Suprapubic skin (tissue), 4 donors: ENCODE data around the gene CYP39A1. TPM values are rescaled to one million over a fixed set of nuclear protein-coding genes. Genes with fewer than 3 reads are reported as not detected.

Experiments
- DNase-seq, 2 donors: peaks; one replicate each; pipeline ENCODE4 v3.0.0-alpha.2; 2019; ENCODE audit warnings: low spot score in 2 of 2
- H3K27ac ChIP-seq: fragments of 200-600 bp; sonication (generic); one replicate; pipeline ENCODE4 v1.5.1; 2019
- H3K27me3 ChIP-seq: fragments of 200-600 bp; sonication (generic); one replicate; pipeline ENCODE4 v1.5.1; 2019
- H3K36me3 ChIP-seq: fragments of 200-600 bp; sonication (generic); one replicate; pipeline ENCODE4 v1.5.1; 2019
- H3K4me1 ChIP-seq: fragments of 200-600 bp; sonication (generic); one replicate; pipeline ENCODE4 v1.5.1; 2019
- H3K4me3 ChIP-seq: fragments of 200-600 bp; sonication (generic); one replicate; pipeline ENCODE4 v1.5.1; 2019; ENCODE audit warnings: mild to moderate bottlenecking
- H3K9me3 ChIP-seq: fragments of 200-600 bp; sonication (generic); one replicate; pipeline ENCODE4 v1.5.1; 2019
- EP300 ChIP-seq: sonication (generic); formaldehyde crosslinking; IDR thresholded peaks from one replicate; pipeline ENCODE4 v1.6.1; 2017; ENCODE audit warnings: antibody characterized with exemption
- POLR2A ChIP-seq, 2 donors: fragments of 450-650 bp; IDR thresholded peaks; one replicate each; pipeline ENCODE4 v1.6.1; 2017; ENCODE audit warnings: antibody characterized with exemption in 2 of 2, mild to moderate bottlenecking in 2 of 2, moderate library complexity in 2 of 2
- POLR2AphosphoS5 ChIP-seq, 3 donors: sonication (generic); formaldehyde crosslinking; IDR thresholded peaks; one replicate each; pipeline ENCODE4 v1.6.1; 2017; ENCODE audit warnings: antibody characterized with exemption in 3 of 3
- WGBS: methylation state at CpG from one replicate; pipeline ENCODE4 v1.1.5; 2018; 5-methylcytosine and 5-hydroxymethylcytosine counted together
- total RNA-seq, 4 donors: library from RNA; depleted of rRNA; stranded (reverse); fragments of >200 nt; gene quantifications; one replicate each; pipeline ENCODE4 v1.1.0, GENCODE V29; 2016
- TF ChIP-seq, protein P1 (sequence below), 2 donors: fragments of 200-600 bp in 1 of 2; fragments of 450-650 bp in 1 of 2; sonication (generic) in 1 of 2; IDR thresholded peaks; one replicate each; pipeline ENCODE4 v1.5.1; 2016 to 2019; ENCODE audit warnings: antibody characterized with exemption in 2 of 2, mild to moderate bottlenecking in 1 of 2, moderate library complexity in 1 of 2

Gene CYP39A1
- total RNA-seq, 4 donors from 2014 or later = 20.0 to 46.4 (median 33.1) TPM

DNA sequence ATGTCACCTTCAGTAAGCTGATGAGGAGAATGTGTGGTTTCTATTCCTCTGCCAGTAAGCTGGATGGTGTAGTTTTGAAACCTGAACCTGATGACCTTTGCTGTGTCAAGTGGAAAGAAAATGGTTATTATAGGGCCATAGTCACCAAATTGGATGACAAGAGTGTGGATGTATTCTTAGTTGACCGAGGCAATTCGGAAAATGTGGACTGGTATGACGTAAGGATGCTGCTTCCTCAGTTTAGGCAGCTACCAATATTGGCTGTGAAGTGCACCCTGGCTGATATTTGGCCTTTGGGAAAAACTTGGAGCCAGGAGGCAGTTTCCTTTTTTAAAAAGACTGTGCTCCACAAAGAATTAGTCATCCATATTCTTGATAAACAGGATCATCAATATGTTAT lies 37.0 kb upstream of the CYP39A1 start:
- Histone ChIP-seq H3K27ac (no peak overlapping the region), H3K4me1 (no peaks in the 10 kb centered on the region), H3K9me3 (no peaks in the 10 kb centered on the region), H3K4me3 (no peak overlapping the region), H3K27me3 (no peaks in the 10 kb centered on the region), H3K36me3 (no peaks in the 10 kb centered on the region)
- 80% methylated on average over 3 of the region's 3 CpGs for WGBS
- TF ChIP-seq EP300 (no peak), POLR2A (IDR thresholded peaks at IDR 0.05) (no peak), POLR2AphosphoS5 (IDR thresholded peaks at IDR 0.05) (no peak)
- TF ChIP-seq, protein P1, sequence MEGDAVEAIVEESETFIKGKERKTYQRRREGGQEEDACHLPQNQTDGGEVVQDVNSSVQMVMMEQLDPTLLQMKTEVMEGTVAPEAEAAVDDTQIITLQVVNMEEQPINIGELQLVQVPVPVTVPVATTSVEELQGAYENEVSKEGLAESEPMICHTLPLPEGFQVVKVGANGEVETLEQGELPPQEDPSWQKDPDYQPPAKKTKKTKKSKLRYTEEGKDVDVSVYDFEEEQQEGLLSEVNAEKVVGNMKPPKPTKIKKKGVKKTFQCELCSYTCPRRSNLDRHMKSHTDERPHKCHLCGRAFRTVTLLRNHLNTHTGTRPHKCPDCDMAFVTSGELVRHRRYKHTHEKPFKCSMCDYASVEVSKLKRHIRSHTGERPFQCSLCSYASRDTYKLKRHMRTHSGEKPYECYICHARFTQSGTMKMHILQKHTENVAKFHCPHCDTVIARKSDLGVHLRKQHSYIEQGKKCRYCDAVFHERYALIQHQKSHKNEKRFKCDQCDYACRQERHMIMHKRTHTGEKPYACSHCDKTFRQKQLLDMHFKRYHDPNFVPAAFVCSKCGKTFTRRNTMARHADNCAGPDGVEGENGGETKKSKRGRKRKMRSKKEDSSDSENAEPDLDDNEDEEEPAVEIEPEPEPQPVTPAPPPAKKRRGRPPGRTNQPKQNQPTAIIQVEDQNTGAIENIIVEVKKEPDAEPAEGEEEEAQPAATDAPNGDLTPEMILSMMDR (IDR thresholded peaks at IDR 0.05) = no peak
- DNase-seq = no peak

DNA sequence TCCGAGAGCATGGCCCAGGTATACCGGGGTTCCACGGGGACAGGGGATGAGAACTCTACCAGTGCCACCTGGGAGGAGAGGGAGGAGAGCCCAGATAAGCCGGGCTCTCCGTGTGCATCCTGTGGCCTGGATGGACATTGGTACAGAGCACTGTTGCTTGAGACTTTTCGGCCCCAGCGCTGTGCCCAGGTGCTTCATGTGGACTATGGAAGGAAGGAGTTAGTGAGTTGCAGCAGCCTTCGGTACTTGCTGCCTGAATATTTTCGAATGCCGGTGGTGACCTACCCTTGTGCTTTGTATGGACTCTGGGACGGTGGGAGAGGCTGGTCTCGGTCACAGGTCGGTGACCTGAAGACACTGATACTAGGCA lies 36.3 kb upstream of the CYP39A1 start:
- Histone ChIP-seq H3K27me3 (no peaks in the 10 kb centered on the region), H3K4me1 (no peaks in the 10 kb centered on the region), H3K4me3 (no peak overlapping the region), H3K9me3 (no peaks in the 10 kb centered on the region), H3K36me3 (no peaks in the 10 kb centered on the region), H3K27ac (no peak overlapping the region)
- DNase-seq = no peak
- 83% methylated on average over 10 of the region's 13 CpGs for WGBS
- TF ChIP-seq, protein P1 (IDR thresholded peaks at IDR 0.05) = no peak
- TF ChIP-seq EP300 = no peak
- TF ChIP-seq POLR2AphosphoS5 (IDR thresholded peaks at IDR 0.05) = no peak
- TF ChIP-seq POLR2A (IDR thresholded peaks at IDR 0.05) = no peak

DNA sequence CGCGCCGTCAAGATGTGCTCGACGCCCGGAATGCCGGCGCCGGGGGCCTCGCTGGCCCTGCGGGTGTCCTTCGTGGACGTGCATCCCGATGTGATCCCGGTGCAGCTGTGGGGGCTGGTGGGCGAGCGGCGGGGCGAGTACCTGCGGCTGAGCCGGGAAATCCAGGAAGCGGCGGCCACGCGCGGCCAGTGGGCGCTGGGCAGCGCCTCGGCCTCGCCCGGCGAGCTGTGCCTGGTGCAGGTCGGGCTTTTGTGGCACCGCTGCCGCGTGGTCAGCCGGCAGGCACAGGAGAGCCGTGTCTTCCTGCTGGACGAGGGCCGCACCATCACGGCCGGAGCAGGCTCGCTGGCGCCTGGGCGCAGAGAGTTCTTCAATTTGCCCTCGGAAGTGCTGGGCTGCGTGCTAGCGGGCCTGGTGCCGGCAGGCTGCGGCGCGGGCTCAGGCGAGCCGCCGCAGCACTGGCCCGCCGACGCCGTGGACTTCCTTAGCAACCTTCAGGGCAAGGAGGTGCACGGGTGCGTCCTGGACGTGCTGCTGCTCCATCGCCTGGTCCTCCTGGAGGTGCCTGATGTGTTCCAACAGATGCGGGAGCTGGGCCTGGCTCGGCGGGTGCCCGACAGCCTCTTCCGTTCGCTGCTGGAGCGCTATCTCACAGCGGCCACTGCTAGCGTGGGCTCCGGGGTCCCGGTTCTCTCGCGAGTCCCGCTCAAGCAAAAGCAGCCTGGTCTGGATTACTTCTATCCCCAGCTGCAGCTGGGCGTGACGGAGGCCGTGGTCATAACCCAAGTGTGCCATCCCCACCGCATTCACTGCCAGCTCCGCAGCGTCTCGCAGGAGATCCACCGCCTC lies 35.7 kb upstream of the CYP39A1 start:
- H3K4me3 ChIP-seq = no peak overlapping the region
- no peak for DNase-seq
- no peaks in the 10 kb centered on the region for H3K36me3 ChIP-seq
- no peaks in the 10 kb centered on the region for H3K9me3 ChIP-seq
- 94% methylated on average over 39 of the region's 85 CpGs for WGBS
- H3K27me3 ChIP-seq = no peaks in the 10 kb centered on the region
- TF ChIP-seq POLR2A (IDR thresholded peaks at IDR 0.05) (no peak), POLR2AphosphoS5 (IDR thresholded peaks at IDR 0.05) (no peak), EP300 (no peak)
- TF ChIP-seq, protein P1 (IDR thresholded peaks at IDR 0.05) = no peak
- H3K4me1 ChIP-seq = no peaks in the 10 kb centered on the region
- H3K27ac ChIP-seq = no peak overlapping the region

DNA sequence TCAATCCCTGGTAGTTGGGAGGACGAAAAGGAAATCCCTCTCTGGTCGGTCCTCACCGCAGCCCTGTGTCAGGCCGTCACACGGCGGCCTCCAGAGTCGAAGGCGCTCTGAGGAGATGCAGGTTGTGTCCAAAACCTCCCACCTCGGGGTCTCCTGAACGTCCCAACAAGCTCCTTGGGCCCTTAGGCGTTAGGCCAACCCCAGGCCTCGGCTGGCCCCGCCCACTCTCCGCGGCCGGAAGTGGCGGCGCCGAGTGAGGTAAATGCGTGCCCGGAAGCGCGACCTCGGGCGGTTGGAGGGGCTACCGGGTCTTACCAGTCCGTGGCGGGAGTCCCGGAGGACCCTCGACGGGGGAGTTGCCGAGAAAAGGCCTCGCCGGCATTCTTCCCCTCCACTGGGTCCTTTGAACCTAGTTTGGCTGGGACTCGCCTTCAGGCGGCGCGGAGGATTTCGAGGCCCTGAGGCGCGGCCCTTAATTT lies 35.0 kb upstream of the CYP39A1 start, which contains the start of gene TDRD6:
Gene TDRD6, plus strand, starts transcription at position 267 of the 479 bp plus-strand sequence. CDS start 244 bp downstream, outside the sequence.
- 89% methylated on average over 12 of the region's 41 CpGs for WGBS
- no peak within 1 kb of the TSS for H3K4me3 ChIP-seq
- DNase-seq = no peak
- TF ChIP-seq POLR2A (IDR thresholded peaks at IDR 0.05) (no peak), POLR2AphosphoS5 (IDR thresholded peaks at IDR 0.05) (no peak), EP300 (no peak)
- TF ChIP-seq, protein P1 (IDR thresholded peaks at IDR 0.05) = no peak
- no peak within 1 kb of the TSS for H3K27ac ChIP-seq
- H3K9me3 ChIP-seq = no peaks in the 10 kb centered on the region
- H3K27me3 ChIP-seq = no peaks in the 10 kb centered on the region
- H3K36me3 ChIP-seq = no peaks in the 10 kb centered on the region
- H3K4me1 ChIP-seq = no peaks in the 10 kb centered on the region

DNA sequence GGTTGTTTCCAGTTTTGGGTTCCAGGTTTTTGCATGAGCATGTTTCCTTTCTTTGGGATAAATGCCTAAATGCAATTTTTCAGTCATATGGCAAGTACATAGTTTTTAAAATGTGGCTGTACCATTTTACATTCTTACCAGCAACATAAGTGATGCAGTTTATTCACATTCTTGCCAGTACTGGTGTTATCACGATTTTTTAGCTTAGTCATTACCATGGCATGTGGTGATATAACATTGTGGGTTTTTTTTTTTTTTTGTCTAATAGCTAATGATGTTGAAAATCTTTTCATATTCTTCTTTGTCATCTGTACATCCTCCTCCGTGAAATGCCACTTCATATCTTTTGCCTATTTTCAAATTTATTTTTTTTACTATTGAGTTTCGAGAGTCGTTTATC lies 32.2 kb upstream of the CYP39A1 start:
- no peak for DNase-seq
- no peaks in the 10 kb centered on the region for H3K27me3 ChIP-seq
- TF ChIP-seq, protein P1 (IDR thresholded peaks at IDR 0.05) = no peak
- no peak for TF ChIP-seq POLR2AphosphoS5 (IDR thresholded peaks at IDR 0.05)
- no peak for TF ChIP-seq EP300
- no peak for TF ChIP-seq POLR2A (IDR thresholded peaks at IDR 0.05)
- no peaks in the 10 kb centered on the region for H3K4me1 ChIP-seq
- WGBS = 77% methylated on average over 4 of the region's 4 CpGs
- H3K27ac ChIP-seq = no peak overlapping the region
- H3K4me3 ChIP-seq = no peak overlapping the region
- no peaks in the 10 kb centered on the region for H3K36me3 ChIP-seq
- H3K9me3 ChIP-seq = no peaks in the 10 kb centered on the region
